ENCODE measurements around the gene MAP2K4. TPM values are rescaled to one million over a fixed set of nuclear protein-coding genes. Genes with fewer than 3 reads are reported as not detected.
A peak's percentile ranks its signal among the peaks of the same experiment; 100 is the strongest.

The MAP2K4 gene
- total RNA-seq, 1 experiment from 2014 or later: 46.1 TPM

DNA sequence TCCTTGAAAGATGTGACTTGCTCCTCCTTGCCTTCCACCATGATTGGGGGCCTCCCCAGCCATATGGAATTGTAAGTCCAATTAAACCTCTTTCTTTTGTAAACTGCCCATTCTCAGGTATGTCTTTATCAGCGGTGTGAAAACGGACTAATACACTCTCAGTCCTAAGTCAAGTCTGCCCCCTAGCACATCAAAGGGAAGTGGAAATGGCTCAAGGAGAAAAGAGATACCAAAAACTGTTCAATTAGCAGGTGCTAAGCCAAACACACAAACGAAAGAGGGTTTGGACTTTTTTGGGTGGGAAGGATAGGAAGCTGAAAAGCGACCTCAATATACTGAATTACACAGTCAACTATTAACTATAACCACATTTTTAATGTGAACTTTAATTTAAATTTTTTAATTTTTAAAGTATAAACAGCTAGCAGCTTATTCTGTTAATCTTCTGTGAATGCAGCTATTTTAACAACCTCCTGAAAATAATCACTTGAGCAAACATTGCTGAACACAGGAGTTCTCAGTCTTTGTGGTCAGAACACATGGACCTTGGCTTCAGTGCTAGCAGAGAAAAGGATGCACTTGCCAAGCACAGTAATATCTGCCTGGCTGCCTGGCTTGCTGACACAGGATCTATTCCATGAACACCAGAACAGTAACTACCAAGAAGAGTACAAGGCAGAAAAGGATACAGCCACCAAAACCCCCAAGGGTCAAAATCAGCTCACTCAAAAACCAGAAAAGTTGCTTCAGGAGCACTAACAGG is 34.3 kb upstream of the MAP2K4 start:
- no peaks in the 10 kb centered on the region for H3K23me2 ChIP-seq (ENCODE audit: insufficient read length, low read depth, low read length, poor library complexity, severe bottlenecking)
- TF ChIP-seq, protein P1, sequence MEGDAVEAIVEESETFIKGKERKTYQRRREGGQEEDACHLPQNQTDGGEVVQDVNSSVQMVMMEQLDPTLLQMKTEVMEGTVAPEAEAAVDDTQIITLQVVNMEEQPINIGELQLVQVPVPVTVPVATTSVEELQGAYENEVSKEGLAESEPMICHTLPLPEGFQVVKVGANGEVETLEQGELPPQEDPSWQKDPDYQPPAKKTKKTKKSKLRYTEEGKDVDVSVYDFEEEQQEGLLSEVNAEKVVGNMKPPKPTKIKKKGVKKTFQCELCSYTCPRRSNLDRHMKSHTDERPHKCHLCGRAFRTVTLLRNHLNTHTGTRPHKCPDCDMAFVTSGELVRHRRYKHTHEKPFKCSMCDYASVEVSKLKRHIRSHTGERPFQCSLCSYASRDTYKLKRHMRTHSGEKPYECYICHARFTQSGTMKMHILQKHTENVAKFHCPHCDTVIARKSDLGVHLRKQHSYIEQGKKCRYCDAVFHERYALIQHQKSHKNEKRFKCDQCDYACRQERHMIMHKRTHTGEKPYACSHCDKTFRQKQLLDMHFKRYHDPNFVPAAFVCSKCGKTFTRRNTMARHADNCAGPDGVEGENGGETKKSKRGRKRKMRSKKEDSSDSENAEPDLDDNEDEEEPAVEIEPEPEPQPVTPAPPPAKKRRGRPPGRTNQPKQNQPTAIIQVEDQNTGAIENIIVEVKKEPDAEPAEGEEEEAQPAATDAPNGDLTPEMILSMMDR (conservative IDR thresholded peaks at IDR 0.05): no peak
- H3K27me3 ChIP-seq (ENCODE audit: insufficient read depth, low read length): no peaks in the 10 kb centered on the region
- no peak overlapping the region for H2BK15ac ChIP-seq (ENCODE audit: low read depth, low read length)
- no CpG with 5 or more reads among the region's 4 CpGs for WGBS (ENCODE audit: extremely low coverage, insufficient read length, low lambda C conversion rate)
- H2AFZ ChIP-seq (ENCODE audit: low read length): no peak overlapping the region
- H3K4me2 ChIP-seq (ENCODE audit: insufficient read depth, insufficient read length, low read length): no peak overlapping the region
- H3K79me2 ChIP-seq (ENCODE audit: insufficient read depth, low read length): no peaks in the 10 kb centered on the region
- H2AK5ac ChIP-seq (ENCODE audit: insufficient read length, low read length): no peak overlapping the region
- no peak overlapping the region for H3T11ph ChIP-seq (ENCODE audit: low read length)
- H3K18ac ChIP-seq (ENCODE audit: insufficient read length, low read depth, low read length): no peak overlapping the region
- H3K9me3 ChIP-seq (ENCODE audit: control insufficient read depth, low read depth, low read length): no peaks in the 10 kb centered on the region
- no peak overlapping the region for H2BK12ac ChIP-seq (ENCODE audit: insufficient read length, low read depth, low read length)
- H3K14ac ChIP-seq (ENCODE audit: insufficient read depth, low read length): no peak overlapping the region
- no peak overlapping the region for H3K4ac ChIP-seq (ENCODE audit: low read depth, low read length)
- no peak overlapping the region for H3K23ac ChIP-seq (ENCODE audit: insufficient read length, low read depth, low read length)
- peaks cover 3% of the 10 kb centered on the region; the same call in 1 of the 2 replicates for H3K4me1 ChIP-seq (ENCODE audit: insufficient read depth, low read length)
- H4K91ac ChIP-seq (ENCODE audit: insufficient read length, low read depth, low read length): no peak overlapping the region
- no peak overlapping the region for H3K56ac ChIP-seq (ENCODE audit: insufficient read length, low read depth, low read length)
- no peaks in the 10 kb centered on the region for H3K79me1 ChIP-seq (ENCODE audit: insufficient read depth, low read depth, low read length, poor library complexity, severe bottlenecking)
- no peak overlapping the region for H4K8ac ChIP-seq (replicated peaks; ENCODE audit: insufficient read length, low read depth, low read length)
- DNase-seq: no peak
- Mint-ChIP-seq H3K36me3 (ENCODE audit: insufficient read depth in 1 of 3, low read depth in 3 of 3) (peaks cover 29 to 47% (median 34%) of the 10 kb centered on the region in 3 experiments; a peak in 6 of 7 replicates), H3K4me3 (no peak overlapping the region), H3K9me3 (no peaks in the 10 kb centered on the region; a peak in 1 of 5 replicates), H3K27ac (peak overlapping the region in 1 of 3 experiments; percentile 10; a peak in 1 of 7 replicates), H3K27me3 (ENCODE audit: low read depth) (no peaks in the 10 kb centered on the region), H3K4me1 (peaks cover 31 to 34% of the 10 kb centered on the region in 2 experiments)
- H2BK20ac ChIP-seq (ENCODE audit: low read depth, low read length, poor library complexity, severe bottlenecking): no peak overlapping the region
- H4K20me1 ChIP-seq (ENCODE audit: control insufficient read depth, insufficient read depth, insufficient read length): no peaks in the 10 kb centered on the region
- H4K5ac ChIP-seq (ENCODE audit: insufficient read length, low read depth, low read length): no peak overlapping the region
- no peak overlapping the region for H3K9ac ChIP-seq (ENCODE audit: extremely low read depth, insufficient read length, low read length)
- H2BK5ac ChIP-seq (ENCODE audit: insufficient read length, low read length): no peak overlapping the region
- no peak overlapping the region for H2BK120ac ChIP-seq (ENCODE audit: low read depth, low read length, poor library complexity, severe bottlenecking)
- H3K27ac ChIP-seq (ENCODE audit: insufficient read length, low read depth, low read length): no peak overlapping the region

Measured in H9 (cell line).